Mononuclear cell (primary cell): ENCODE data around the gene STYK1. TPM values are rescaled to one million over a fixed set of nuclear protein-coding genes. Genes with fewer than 3 reads are reported as not detected.
"Not testable (repeated sequence)": the region's sequence is repeated elsewhere in the genome, so short reads cannot be mapped to it uniquely, and the experiment has no call there.

Source experiments
- H3K27me3 ChIP-seq: 2 replicates; pipeline ENCODE4 v1.6.0; 2011; ENCODE audit warnings: low read length, control low read depth; ENCODE audit not compliant: insufficient read depth
- H3K4me1 ChIP-seq: 2 replicates; pipeline ENCODE4 v1.5.1; 2011; ENCODE audit warnings: mild to moderate bottlenecking, low read length, control low read depth; ENCODE audit not compliant: insufficient read depth
- H3K4me3 ChIP-seq: 2 replicates; pipeline ENCODE4 v1.5.1; 2011; ENCODE audit warnings: mild to moderate bottlenecking, low read length, moderate library complexity
- H3K9me3 ChIP-seq: 2 replicates; pipeline ENCODE4 v1.5.1; 2011; ENCODE audit warnings: low read depth, mild to moderate bottlenecking, control low read depth, low read length
- total RNA-seq: library from RNA; depleted of rRNA; stranded (reverse); fragments of >200 nt; gene quantifications from one replicate; pipeline ENCODE4 v1.2.3, GENCODE V29; 2012

Gene STYK1
- total RNA-seq, 1 donor = 0.10 TPM

DNA sequence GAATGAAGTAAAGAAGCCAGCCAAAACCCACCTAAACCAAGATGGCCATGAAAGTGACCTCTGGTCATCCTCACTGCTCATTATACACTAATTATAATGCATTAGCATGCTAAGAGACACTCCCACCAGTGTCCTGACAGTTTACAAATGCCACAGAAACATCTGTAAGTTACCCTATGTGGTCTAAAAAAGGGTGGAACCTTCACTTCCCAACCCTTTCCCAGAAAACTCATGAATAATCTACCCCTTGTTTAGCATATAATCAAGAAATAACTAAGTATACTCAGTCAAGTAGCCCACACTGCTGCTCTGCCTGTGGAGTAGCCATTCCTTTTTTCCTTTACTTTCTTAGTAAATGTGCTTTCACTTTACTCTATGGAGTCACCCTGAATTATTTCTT, 19.8 kb downstream of the STYK1 start:
- Histone ChIP-seq H3K27me3 (peaks cover 5% of the 10 kb centered on the region), H3K4me3 (no peak overlapping the region), H3K4me1 (no peaks in the 10 kb centered on the region), H3K9me3 (no peaks in the 10 kb centered on the region)

DNA sequence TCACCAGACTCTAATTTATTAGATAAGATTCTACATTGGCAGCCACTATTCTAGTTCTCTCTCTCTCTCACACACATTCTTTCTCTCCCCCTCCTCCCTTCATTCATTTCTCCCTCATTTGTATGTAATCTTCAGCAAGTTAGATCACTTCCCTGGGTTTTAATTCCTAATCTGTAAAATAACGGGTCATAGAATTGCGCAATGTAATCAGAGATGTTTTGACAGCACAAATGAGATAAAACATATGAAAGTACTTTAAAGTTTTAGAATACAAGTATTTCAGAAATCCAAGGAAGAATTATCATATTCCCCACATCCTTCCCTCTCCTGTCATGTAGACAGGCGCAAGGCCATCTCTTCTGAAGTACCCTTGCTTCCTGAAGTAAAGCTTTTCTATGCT, 21.7 kb downstream of the STYK1 start:
- H3K4me3 ChIP-seq = no peak overlapping the region
- H3K27me3 ChIP-seq = peaks cover 5% of the 10 kb centered on the region
- no peaks in the 10 kb centered on the region for H3K4me1 ChIP-seq
- H3K9me3 ChIP-seq = no peaks in the 10 kb centered on the region

DNA sequence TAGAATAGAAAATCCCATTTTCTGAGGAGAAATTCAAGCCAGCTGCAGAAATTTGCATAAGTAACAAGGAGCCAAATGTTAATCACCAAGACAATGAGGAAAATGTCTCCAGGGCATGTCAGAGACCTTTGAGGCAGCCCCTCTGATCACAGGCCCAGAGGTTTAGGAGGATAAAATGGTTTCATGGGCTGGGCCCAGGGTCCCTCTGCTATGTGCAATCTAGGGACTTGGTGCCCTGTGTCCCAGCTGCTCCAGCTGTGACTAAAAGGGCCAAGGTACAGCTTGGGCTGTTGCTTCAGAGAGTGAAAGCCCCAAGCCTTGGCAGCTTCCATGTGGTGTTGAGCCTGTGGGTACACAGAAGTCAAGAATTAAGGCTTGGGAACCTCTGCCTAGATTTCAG, 27.3 kb downstream of the STYK1 start:
- peaks cover 14% of the 10 kb centered on the region for H3K9me3 ChIP-seq
- H3K27me3 ChIP-seq, H3K4me3 ChIP-seq, H3K4me1 ChIP-seq: not testable (repeated sequence)

DNA sequence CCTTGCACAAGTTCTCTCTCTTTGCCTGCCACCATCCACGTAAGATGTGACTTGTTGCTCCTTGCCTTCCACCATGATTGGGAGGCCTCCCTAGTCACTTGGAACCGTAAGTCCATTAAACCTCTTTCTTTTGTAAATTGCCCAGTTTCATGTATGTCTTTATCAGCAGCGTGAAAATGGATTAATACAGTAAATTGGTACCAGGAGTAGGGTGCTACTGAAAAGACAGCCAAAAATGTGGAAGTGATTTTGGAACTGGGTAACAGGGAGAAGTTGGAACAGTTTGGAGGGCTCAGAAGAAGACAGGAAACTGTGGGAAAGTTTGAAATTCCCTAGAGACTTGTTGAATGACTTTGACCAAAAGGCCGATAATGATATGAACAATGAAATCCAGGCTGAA, 27.9 kb downstream of the STYK1 start:
- H3K4me1 ChIP-seq = no peaks in the 10 kb centered on the region
- peaks cover 14% of the 10 kb centered on the region for H3K9me3 ChIP-seq
- H3K27me3 ChIP-seq = no peaks in the 10 kb centered on the region
- H3K4me3 ChIP-seq = no peak overlapping the region

DNA sequence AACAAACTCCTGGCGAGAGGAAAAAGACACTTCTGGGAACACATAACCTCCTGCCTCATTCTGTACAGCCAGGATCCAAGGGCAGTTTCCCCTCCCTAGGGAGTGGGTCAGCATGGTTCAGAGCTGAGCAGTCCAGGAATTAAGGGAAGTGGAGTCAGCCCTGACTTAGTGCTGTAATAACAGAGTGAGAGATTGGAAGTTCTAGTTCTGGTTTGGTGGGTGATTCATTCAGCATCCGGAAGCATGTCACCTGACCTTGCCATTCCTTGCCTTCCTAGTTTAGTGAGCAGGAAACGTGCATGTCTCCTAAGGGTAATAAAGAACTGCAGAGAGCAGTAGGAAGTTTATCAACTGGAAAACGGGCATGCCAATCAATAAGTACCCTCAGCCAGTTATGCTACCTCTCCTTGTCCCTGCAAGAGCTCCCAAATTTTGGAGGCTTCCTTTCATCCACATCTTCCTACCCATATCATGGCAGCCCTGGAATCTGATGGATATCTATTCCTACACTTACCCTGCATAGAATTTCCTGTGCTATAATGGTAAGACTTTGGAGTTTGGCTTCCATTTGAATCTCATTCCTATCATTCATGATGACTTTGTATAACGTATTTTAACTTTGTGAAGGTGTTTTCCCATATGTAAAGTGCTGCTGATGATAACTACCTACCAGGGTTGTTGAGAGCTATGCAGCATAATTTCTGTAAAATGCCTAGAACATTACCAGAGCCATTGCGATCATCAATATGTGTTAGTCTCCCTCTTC, 31.9 kb downstream of the STYK1 start:
- no peaks in the 10 kb centered on the region for H3K27me3 ChIP-seq
- no peaks in the 10 kb centered on the region for H3K4me1 ChIP-seq
- H3K9me3 ChIP-seq = peaks cover 14% of the 10 kb centered on the region
- H3K4me3 ChIP-seq = no peak overlapping the region

DNA sequence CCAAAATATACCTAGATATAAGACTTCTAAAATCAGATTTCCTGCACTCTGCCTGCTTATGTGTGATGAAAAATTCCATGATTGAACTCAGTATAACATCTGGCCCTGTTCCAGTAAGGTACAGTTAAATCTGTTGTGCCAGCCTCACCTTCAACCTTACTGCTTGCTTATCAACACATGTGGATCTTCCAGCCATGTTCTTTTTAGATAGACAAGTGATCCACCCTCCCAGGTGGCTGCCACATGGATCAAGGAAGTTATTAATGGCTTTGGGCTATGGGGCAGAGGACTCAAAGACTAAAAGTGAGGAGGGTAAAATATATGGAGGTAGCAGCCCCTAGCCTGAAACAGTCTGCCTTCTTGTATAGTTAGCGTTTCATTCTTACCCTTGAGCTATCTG, 35.1 kb downstream of the STYK1 start:
- H3K4me3 ChIP-seq = no peak overlapping the region
- no peaks in the 10 kb centered on the region for H3K9me3 ChIP-seq
- no peaks in the 10 kb centered on the region for H3K4me1 ChIP-seq
- no peaks in the 10 kb centered on the region for H3K27me3 ChIP-seq

DNA sequence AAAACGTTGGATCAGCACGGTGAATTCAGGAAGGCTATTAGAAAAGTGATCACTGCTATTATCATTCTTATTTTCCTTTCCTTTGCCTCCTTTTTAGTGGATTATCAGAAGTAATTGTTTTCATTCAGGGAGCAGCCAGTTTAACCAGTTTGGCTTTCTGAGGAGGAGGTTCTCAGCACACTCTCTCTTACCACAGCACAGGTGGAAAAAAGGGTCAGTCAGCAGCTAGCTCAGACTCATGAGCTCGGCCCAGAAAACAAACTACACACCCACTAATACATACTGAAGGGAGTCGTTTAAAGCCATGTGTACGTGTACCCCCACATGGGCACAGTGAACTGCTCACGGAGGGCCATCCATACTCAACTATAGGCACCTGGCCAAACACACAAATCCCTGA, 37.2 kb downstream of the STYK1 start:
- H3K9me3 ChIP-seq = no peaks in the 10 kb centered on the region
- H3K4me3 ChIP-seq = no peak overlapping the region
- no peaks in the 10 kb centered on the region for H3K27me3 ChIP-seq
- H3K4me1 ChIP-seq = no peaks in the 10 kb centered on the region

DNA sequence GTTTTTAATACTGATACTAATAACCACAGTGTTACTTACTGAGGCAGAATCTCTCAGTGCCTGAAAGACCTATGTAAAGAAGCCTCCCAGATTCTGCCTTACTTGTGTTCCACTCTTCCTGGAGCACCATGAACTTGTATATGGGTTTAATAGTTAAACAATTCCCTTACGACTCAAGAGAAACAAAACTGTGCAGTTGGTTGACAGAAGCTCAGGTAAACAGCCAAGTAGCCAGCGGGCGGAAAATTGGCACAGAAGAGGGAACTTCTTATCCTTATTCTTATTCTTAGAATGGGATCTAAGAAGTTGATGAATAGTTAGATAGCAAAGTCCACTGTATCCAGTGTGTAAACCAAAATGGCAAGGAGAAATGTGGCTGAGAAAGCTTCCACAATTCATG, 37.7 kb downstream of the STYK1 start:
- H3K4me3 ChIP-seq = no peak overlapping the region
- no peaks in the 10 kb centered on the region for H3K9me3 ChIP-seq
- no peaks in the 10 kb centered on the region for H3K4me1 ChIP-seq
- no peaks in the 10 kb centered on the region for H3K27me3 ChIP-seq

DNA sequence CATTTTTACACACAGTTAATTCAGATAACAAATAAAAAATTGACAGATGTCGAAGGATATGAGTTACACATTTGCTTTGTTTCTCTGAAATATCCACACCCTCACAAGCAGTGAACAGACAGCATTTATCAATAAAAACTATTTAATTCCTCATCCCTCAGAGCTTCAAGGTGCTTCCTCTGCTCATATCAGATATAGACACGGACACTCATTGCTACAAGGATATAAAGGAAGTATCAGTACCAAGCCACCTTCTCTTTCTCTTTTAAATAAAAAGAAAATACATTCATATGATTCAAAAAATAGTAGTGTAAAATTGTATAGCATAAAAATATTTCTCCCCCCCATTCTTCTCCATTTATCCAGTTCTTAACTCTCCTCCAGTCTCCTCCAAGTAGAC, 38.5 kb downstream of the STYK1 start:
- Histone ChIP-seq H3K27me3 (no peaks in the 10 kb centered on the region), H3K4me3 (no peak overlapping the region), H3K4me1 (no peaks in the 10 kb centered on the region), H3K9me3 (no peaks in the 10 kb centered on the region)

DNA sequence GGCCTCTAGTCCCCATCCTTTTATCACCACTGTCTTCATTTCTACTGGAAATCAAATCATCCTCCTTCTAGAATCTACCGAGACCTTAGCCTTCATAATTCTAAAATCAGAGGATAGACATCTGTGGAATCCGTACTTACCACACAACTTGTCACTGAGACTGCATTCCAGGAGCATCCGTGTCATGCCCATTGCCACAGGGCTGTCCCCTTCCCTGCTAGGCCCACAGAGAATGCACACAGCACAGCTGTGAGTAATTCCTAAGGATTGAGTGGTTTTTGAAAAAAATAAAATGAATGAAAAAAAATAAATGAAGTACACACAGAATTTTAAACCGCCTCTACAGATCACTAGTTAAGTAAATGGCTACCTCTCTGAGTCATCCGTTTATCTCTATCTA, 39.4 kb downstream of the STYK1 start:
- H3K4me3 ChIP-seq = no peak overlapping the region
- no peaks in the 10 kb centered on the region for H3K4me1 ChIP-seq
- no peaks in the 10 kb centered on the region for H3K27me3 ChIP-seq
- H3K9me3 ChIP-seq = no peaks in the 10 kb centered on the region

DNA sequence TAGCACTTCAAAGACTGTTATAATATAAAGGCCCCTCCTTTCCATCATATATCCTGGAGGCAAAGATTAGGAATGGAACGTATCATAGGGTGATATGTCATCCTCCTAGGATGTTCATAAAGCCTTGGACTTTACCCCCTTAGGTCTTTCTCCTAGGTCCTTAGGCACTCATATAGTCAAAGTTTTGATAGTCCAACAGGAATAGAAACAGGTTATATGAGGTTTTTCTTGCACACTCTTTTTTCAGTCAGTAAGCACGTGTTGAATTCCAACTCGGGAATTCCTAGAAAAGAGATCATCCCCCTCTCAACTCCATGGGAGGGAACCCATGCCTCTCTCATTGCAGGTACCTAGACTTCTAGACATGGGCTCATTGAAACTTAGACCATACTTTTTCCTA, 40.3 kb downstream of the STYK1 start:
- H3K9me3 ChIP-seq = no peaks in the 10 kb centered on the region
- no peak overlapping the region for H3K4me3 ChIP-seq
- no peaks in the 10 kb centered on the region for H3K27me3 ChIP-seq
- no peaks in the 10 kb centered on the region for H3K4me1 ChIP-seq

DNA sequence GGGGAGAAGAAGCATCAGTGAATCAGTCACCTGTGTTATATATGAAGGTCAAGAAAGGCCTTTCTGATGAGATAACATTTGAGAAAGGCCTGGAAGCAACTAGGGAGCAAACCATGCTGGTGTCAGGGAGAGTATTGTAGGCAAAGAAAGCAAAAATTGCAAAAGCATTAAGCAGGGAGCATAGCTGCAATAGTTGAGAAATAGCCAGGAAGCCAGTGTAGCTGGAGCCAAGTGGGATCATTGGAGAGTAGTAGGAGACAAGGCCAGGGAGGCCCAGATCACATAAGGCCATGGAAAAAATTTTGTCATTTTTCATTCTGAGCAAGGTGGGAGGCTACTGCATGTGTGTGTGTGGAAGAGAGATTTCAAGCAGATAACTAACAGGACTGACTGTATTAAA, 41.6 kb downstream of the STYK1 start:
- H3K27me3 ChIP-seq = no peaks in the 10 kb centered on the region
- no peak overlapping the region for H3K4me3 ChIP-seq
- H3K4me1 ChIP-seq = no peaks in the 10 kb centered on the region
- no peaks in the 10 kb centered on the region for H3K9me3 ChIP-seq

DNA sequence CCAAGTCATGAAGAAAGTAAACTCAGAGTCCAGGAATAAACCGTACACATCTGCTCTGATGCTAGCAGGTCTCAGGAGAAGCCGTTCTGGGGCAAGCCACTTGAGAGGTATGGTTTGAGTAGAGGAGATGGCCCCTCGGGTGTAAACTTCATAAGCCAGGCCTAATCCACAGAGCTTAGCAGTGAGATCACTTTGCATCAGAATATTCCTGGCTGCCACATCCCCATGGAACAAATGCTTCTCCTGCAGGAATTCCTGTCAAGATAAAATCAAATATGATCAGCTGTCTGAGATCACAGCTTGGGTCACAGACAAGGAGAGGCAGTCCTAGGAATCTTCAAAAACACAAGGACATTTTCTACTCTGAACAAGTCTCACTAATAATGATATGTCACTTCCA, 49.2 kb downstream of the STYK1 start:
- Histone ChIP-seq H3K4me1 (no peaks in the 10 kb centered on the region), H3K9me3 (no peaks in the 10 kb centered on the region), H3K4me3 (no peak overlapping the region), H3K27me3 (no peaks in the 10 kb centered on the region)

DNA sequence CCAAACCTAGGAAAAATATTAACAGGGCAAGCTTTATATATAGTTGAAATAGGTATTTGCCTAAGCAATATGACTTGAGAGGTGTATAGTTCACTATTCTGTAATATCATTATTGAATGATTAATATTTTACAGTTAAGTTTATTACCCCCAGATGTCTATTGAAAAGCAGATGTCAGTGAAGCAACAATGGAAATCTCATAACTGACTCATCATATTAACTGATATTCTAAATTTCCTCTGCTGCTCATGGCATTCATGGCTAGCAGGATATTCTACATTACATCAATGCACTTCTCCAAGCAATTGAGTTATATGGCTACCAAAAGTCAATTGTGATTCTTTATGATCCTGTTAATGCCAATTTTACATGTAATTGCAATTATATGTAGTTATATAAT, 50.7 kb downstream of the STYK1 start:
- Histone ChIP-seq H3K27me3 (no peaks in the 10 kb centered on the region), H3K9me3 (no peaks in the 10 kb centered on the region), H3K4me3 (no peak overlapping the region), H3K4me1 (no peaks in the 10 kb centered on the region)

DNA sequence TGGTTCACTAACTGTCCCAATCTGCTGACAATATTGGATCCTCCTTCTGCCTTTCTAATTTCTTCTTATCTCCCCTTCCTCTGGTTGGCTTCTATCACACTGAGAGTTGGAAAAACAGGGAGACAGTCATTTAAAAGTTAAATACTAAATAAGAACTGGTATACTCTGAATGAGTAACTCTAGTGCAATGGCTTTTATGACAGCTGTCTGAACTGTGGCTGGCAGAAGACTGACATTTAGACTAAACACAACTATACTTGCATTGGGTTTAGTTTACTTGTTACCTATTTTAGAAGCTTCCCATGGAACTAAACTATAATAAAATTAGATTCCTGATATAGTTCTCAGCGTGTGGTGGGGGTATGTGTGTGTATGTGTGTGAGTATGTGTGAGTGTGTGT, 52.6 kb downstream of the STYK1 start:
- H3K27me3 ChIP-seq = no peaks in the 10 kb centered on the region
- H3K4me1 ChIP-seq = no peaks in the 10 kb centered on the region
- no peak overlapping the region for H3K4me3 ChIP-seq

DNA sequence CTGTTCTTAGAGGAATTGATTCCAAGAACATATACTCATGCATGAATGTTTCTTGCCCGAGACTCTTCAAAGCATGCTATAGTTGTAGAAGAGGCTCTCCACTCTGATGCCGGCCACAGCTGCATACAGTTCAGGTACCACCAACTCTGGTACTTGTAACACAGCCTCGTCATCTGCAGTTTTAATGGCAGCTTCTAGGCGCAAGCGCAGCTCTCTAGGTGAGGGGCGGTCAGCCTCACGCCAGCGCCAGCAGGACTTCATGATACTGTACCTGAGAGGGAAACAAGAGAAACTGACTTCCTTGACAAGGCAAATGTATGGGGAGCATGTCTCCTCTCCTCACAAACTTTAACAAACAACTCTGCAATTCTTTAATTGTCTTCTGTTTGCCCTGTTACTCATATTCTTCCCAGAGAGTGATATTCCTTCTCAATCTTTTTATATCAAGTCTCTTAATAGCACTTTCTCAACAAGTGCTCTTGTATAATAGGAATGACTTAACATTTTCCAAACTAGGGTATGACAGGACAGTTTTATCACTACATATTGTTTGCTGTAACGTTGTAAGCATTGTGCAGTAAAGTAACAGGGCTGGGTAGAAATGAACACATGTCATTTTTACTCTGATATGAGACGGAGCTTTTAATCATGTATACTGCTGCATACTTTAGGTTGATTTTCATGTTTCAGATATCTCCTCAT, 53.6 kb downstream of the STYK1 start:
- Histone ChIP-seq H3K27me3 (no peaks in the 10 kb centered on the region), H3K9me3 (no peaks in the 10 kb centered on the region), H3K4me1 (no peaks in the 10 kb centered on the region), H3K4me3 (no peak overlapping the region)

More for the DNA sequence above, 52.6 kb downstream of the STYK1 start:
- H3K9me3 ChIP-seq = no peaks in the 10 kb centered on the region
